Hepatocyte (in vitro differentiated cells): ENCODE results near the gene STAT2. TPM values are rescaled to one million over a fixed set of nuclear protein-coding genes. Genes with fewer than 3 reads are reported as not detected.

ENCODE experiments used
- DNase-seq: peaks from one replicate; pipeline ENCODE4 v3.0.0-alpha.2; 2016; ENCODE audit warnings: low spot score
- H2AFZ ChIP-seq: fragments of 200-600 bp; sonication (generic); 2 replicates; pipeline ENCODE4 v1.6.0; 2016; ENCODE audit warnings: antibody characterized with exemption, mild to moderate bottlenecking
- H3K27ac ChIP-seq: fragments of 200-600 bp; sonication (generic); 2 replicates; pipeline ENCODE4 v1.5.1; 2016; ENCODE audit warnings: mild to moderate bottlenecking
- H3K27me3 ChIP-seq: fragments of 200-600 bp; sonication (generic); 2 replicates; pipeline ENCODE4 v1.6.1; 2016
- H3K36me3 ChIP-seq: fragments of 200-600 bp; sonication (generic); replicated peaks from 2 replicates; pipeline ENCODE4 v1.5.1; 2016; ENCODE audit warnings: low read depth; ENCODE audit not compliant: insufficient read depth
- H3K4me1 ChIP-seq: fragments of 200-600 bp; sonication (generic); 2 replicates; pipeline ENCODE4 v1.5.1; 2016; ENCODE audit warnings: mild to moderate bottlenecking, moderate library complexity; ENCODE audit not compliant: insufficient read depth
- H3K4me2 ChIP-seq: fragments of 200-600 bp; sonication (generic); 2 replicates; pipeline ENCODE4 v1.6.0; 2016
- H3K4me3 ChIP-seq: fragments of 200-600 bp; sonication (generic); 2 replicates; pipeline ENCODE4 v1.5.1; 2016; ENCODE audit warnings: mild to moderate bottlenecking
- H3K79me2 ChIP-seq: fragments of 200-600 bp; sonication (generic); 2 replicates; pipeline ENCODE4 v1.6.0; 2017; ENCODE audit warnings: mild to moderate bottlenecking
- H3K9me2 ChIP-seq: fragments of 200-600 bp; sonication (generic); replicated peaks from 2 replicates; pipeline ENCODE4 v1.6.0; 2017; ENCODE audit warnings: mild to moderate bottlenecking; ENCODE audit not compliant: insufficient read depth
- H3K9me3 ChIP-seq: fragments of 200-600 bp; sonication (generic); 2 replicates; pipeline ENCODE4 v1.5.1; 2016; ENCODE audit warnings: low read depth, mild to moderate bottlenecking
- H4K20me1 ChIP-seq: fragments of 200-600 bp; sonication (generic); 2 replicates; pipeline ENCODE4 v1.6.0; 2016; ENCODE audit warnings: mild to moderate bottlenecking; ENCODE audit not compliant: insufficient read depth, poor library complexity, severe bottlenecking
- CTCF ChIP-seq: fragments of 200-600 bp; sonication (generic); IDR thresholded peaks from 2 replicates; pipeline ENCODE4 v1.5.1; 2016; ENCODE audit warnings: antibody characterized with exemption, mild to moderate bottlenecking; ENCODE audit not compliant: poor library complexity
- EZH2 ChIP-seq: fragments of 200-600 bp; sonication (generic); IDR thresholded peaks from 2 replicates; pipeline ENCODE4 v1.6.1; 2016; ENCODE audit warnings: antibody characterized with exemption, mild to moderate bottlenecking, borderline replicate concordance
- EZH2phosphoT487 ChIP-seq: fragments of 200-600 bp; sonication (generic); IDR thresholded peaks from one replicate; pipeline ENCODE4 v1.6.1; 2018; ENCODE audit warnings: antibody characterized with exemption, mild to moderate bottlenecking, low read depth, moderate library complexity; ENCODE audit not compliant: unreplicated experiment, severe bottlenecking
- WGBS: methylation state at CpG from one replicate; pipeline ENCODE4 v1.1.6; 2016; ENCODE audit warnings: low lambda C conversion rate; ENCODE audit errors: missing lambda C conversion rate; 5-methylcytosine and 5-hydroxymethylcytosine counted together
- polyA plus RNA-seq: library from polyadenylated mRNA; unstranded; fragments of >200 nt; fragmentation: Nextera tagmentation; extraction: Ambion mirVana; gene quantifications from 2 replicates; pipeline ENCODE4 v1.2.1, GENCODE V29; 2016
- total RNA-seq: library from RNA; depleted of rRNA; stranded (reverse); fragments of >200 nt; gene quantifications from 2 replicates; pipeline ENCODE4 v1.2.3, GENCODE V29; 2014

STAT2 gene
- total and polyA plus RNA-seq, 2 experiments from 2014 or later: 90.1 to 157 TPM

- DNase-seq: no peak
- Histone ChIP-seq H3K27me3 (no peaks in the 10 kb centered on the region), H3K27ac (peak overlapping the region; percentile 95), H4K20me1 (no peaks in the 10 kb centered on the region), H2AFZ (peak overlapping the region; percentile 43), H3K36me3 (no peaks in the 10 kb centered on the region), H3K79me2 (peaks cover 6% of the 10 kb centered on the region), H3K9me2 (no peaks in the 10 kb centered on the region), H3K4me2 (peak overlapping the region; percentile 87), H3K4me1 (peaks cover 11% of the 10 kb centered on the region), H3K9me3 (no peaks in the 10 kb centered on the region), H3K4me3 (peak overlapping the region; percentile 56)
- WGBS: 16% methylated on average over 6 of the region's 6 CpGs
- no peak for TF ChIP-seq EZH2phosphoT487
- TF ChIP-seq CTCF: no peak
- TF ChIP-seq EZH2: no peak
These were observed 25.5 kb downstream of the STAT2 start for GRCh38 chr12:56334490-56334793.

GRCh38 chr12:56333679-56334489, 26.0 kb downstream of the STAT2 start, which contains the start of gene PAN2:
PAN2 (minus strand) TSS chr12:56334000; CDS start chr12:56333094, 906 bp downstream.
- Histone ChIP-seq H3K27ac (peak within 1 kb of the TSS; percentile 95), H4K20me1 (no peaks in the 10 kb centered on the region), H3K4me3 (peak within 1 kb of the TSS; percentile 56), H3K4me2 (peak within 1 kb of the TSS; percentile 87), H3K4me1 (peaks cover 11% of the 10 kb centered on the region), H3K27me3 (no peaks in the 10 kb centered on the region), H3K79me2 (peaks cover 6% of the 10 kb centered on the region), H3K9me2 (no peaks in the 10 kb centered on the region), H3K9me3 (no peaks in the 10 kb centered on the region), H3K36me3 (no peaks in the 10 kb centered on the region), H2AFZ (peak within 1 kb of the TSS; percentile 53)
- TF ChIP-seq EZH2phosphoT487 (no peak), CTCF (peak; percentile 77), EZH2 (no peak)
- DNase-seq: peak; percentile 96
- under 1% methylated on average over 45 of the region's 45 CpGs for WGBS

- Histone ChIP-seq H2AFZ (peak overlapping the region; percentile 53), H3K27ac (peak overlapping the region; percentile 95), H3K27me3 (no peaks in the 10 kb centered on the region), H3K36me3 (no peaks in the 10 kb centered on the region), H3K4me1 (peaks cover 11% of the 10 kb centered on the region), H3K79me2 (peaks cover 6% of the 10 kb centered on the region), H3K4me3 (peak overlapping the region; percentile 13), H3K9me2 (no peaks in the 10 kb centered on the region), H3K9me3 (no peaks in the 10 kb centered on the region), H3K4me2 (peak overlapping the region; percentile 87), H4K20me1 (no peaks in the 10 kb centered on the region)
- WGBS: 36% methylated on average over 8 of the region's 8 CpGs
- TF ChIP-seq EZH2 (no peak), CTCF (no peak), EZH2phosphoT487 (no peak)
- no peak for DNase-seq
These were observed 26.7 kb downstream of the STAT2 start for GRCh38 chr12:56333197-56333678.
